WTC11 (cell line): ENCODE data around the gene TSPAN5.

ENCODE experiments used
- FOXJ3 ChIP-seq: sonication (generic); formaldehyde crosslinking; IDR thresholded peaks from 2 replicates; pipeline ENCODE4 v1.9.0; 2021; ENCODE audit warnings: missing genetic modification reagents, mild to moderate bottlenecking, borderline replicate concordance
- FOXK1 ChIP-seq: sonication (generic); formaldehyde crosslinking; IDR thresholded peaks from 2 replicates; pipeline ENCODE4 v1.8.0; 2022; ENCODE audit warnings: mild to moderate bottlenecking, moderate library complexity, missing genetic modification reagents
- FOXP1 ChIP-seq: sonication (generic); formaldehyde crosslinking; IDR thresholded peaks from 2 replicates; pipeline ENCODE4 v1.8.0; 2022; ENCODE audit warnings: missing genetic modification reagents, mild to moderate bottlenecking, moderate library complexity, borderline replicate concordance
- NR1H2 ChIP-seq: sonication (generic); formaldehyde crosslinking; IDR thresholded peaks from 2 replicates; pipeline ENCODE4 v1.9.0; 2021; ENCODE audit warnings: mild to moderate bottlenecking, moderate library complexity, missing genetic modification reagents
- RORB ChIP-seq: fragments of 250-450 bp; sonication (Bioruptor Pico); IDR thresholded peaks from 2 replicates; pipeline ENCODE4 v1.9.0; 2021; ENCODE audit warnings: mild to moderate bottlenecking
- ZBTB21 ChIP-seq: sonication (generic); formaldehyde crosslinking; IDR thresholded peaks from 2 replicates; pipeline ENCODE4 v1.8.1; 2023; ENCODE audit warnings: mild to moderate bottlenecking, missing genetic modification reagents, borderline replicate concordance
- ZNF416 ChIP-seq: fragments of 250-450 bp; sonication (Bioruptor Pico); IDR thresholded peaks from 2 replicates; pipeline ENCODE4 v1.9.0; 2021; ENCODE audit warnings: mild to moderate bottlenecking, inconsistent platforms
- TF ChIP-seq, protein P1 (sequence below): sonication (generic); formaldehyde crosslinking; IDR thresholded peaks from 2 replicates; pipeline ENCODE4 v1.8.0; 2022; ENCODE audit warnings: mild to moderate bottlenecking, missing genetic modification reagents
- TF ChIP-seq, protein P2 (sequence below): fragments of 200-600 bp; IDR thresholded peaks from 2 replicates; pipeline ENCODE4 v1.8.0; 2022; ENCODE audit warnings: antibody characterized with exemption
- TF ChIP-seq, protein P3 (sequence below): sonication (generic); formaldehyde crosslinking; IDR thresholded peaks from 2 replicates; pipeline ENCODE4 v1.8.0; 2022; ENCODE audit warnings: mild to moderate bottlenecking, missing genetic modification reagents

DNA sequence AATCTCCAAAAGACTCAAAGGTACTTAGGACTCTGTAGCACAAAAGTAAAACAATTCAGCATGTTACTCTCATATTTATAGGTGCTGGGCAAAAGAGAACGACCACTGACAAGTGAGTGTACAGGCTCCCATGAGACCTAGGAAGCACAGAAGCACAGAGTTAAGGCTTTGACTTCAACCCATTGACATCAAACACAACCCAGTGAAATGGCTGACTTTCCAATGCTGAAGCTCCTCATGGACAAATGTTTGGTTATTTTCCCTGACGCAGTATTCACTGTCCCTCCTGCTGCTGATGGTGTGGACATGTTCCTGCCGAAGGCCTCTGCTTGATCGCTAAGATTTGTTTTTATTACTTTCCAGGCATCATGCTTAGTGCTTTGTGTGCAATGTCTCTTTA is 148.7 kb downstream of the TSPAN5 start:
- TF ChIP-seq, protein P1, sequence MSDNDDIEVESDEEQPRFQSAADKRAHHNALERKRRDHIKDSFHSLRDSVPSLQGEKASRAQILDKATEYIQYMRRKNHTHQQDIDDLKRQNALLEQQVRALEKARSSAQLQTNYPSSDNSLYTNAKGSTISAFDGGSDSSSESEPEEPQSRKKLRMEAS (CRISPR knock-in tag): no peak
- TF ChIP-seq, protein P2, sequence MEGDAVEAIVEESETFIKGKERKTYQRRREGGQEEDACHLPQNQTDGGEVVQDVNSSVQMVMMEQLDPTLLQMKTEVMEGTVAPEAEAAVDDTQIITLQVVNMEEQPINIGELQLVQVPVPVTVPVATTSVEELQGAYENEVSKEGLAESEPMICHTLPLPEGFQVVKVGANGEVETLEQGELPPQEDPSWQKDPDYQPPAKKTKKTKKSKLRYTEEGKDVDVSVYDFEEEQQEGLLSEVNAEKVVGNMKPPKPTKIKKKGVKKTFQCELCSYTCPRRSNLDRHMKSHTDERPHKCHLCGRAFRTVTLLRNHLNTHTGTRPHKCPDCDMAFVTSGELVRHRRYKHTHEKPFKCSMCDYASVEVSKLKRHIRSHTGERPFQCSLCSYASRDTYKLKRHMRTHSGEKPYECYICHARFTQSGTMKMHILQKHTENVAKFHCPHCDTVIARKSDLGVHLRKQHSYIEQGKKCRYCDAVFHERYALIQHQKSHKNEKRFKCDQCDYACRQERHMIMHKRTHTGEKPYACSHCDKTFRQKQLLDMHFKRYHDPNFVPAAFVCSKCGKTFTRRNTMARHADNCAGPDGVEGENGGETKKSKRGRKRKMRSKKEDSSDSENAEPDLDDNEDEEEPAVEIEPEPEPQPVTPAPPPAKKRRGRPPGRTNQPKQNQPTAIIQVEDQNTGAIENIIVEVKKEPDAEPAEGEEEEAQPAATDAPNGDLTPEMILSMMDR: no peak
- no peak for TF ChIP-seq NR1H2 (CRISPR knock-in tag)
- TF ChIP-seq RORB (CRISPR knock-in tag): no peak
- TF ChIP-seq FOXP1 (CRISPR knock-in tag): no peak
- TF ChIP-seq FOXK1 (CRISPR knock-in tag): no peak
- TF ChIP-seq, protein P3, sequence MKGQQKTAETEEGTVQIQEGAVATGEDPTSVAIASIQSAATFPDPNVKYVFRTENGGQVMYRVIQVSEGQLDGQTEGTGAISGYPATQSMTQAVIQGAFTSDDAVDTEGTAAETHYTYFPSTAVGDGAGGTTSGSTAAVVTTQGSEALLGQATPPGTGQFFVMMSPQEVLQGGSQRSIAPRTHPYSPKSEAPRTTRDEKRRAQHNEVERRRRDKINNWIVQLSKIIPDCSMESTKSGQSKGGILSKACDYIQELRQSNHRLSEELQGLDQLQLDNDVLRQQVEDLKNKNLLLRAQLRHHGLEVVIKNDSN: no peak
- no peak for TF ChIP-seq ZBTB21 (CRISPR knock-in tag)
- TF ChIP-seq FOXJ3: no peak
- no peak for TF ChIP-seq ZNF416 (CRISPR knock-in tag)
